GM18861 (cell line): ENCODE results near the gene IDE.
"Not testable (repeated sequence)": the region's sequence is repeated elsewhere in the genome, so short reads cannot be mapped to it uniquely, and the experiment has no call there.

ENCODE experiments used
- ATAC-seq: cut with Tn5 transposase; IDR thresholded peaks from one replicate; pipeline ENCODE4 v1.9.1; 2021; ENCODE audit not compliant: unreplicated experiment

IDE gene

GRCh38 chr10:92420546-92421275 lies 153.2 kb downstream of the IDE start:
- ATAC-seq, result no peak

GRCh38 chr10:92419740-92420545 lies 153.9 kb downstream of the IDE start:
- no peak for ATAC-seq

- ATAC-seq, result no peak
Measured at GRCh38 chr10:92418891-92419290, 155.0 kb downstream of the IDE start.

DNA sequence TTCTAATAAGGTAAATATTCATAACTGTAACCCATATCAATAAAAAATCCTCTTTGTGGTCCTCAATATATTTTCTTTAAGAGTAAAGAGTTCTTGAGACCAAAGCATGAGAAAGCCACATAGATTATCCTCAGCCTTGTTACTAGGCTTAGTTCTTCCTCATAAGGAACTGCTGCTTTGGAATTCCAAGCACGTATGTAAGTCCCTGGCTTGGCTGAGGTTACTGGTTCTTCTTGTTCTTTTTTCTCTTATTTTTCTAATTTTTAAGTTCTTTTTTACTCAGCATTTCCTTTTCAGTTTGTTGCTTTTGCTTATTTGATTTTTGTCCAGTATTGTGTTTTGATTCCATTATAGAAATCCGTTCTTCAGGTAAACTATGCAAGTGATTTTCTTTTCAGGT lies 155.7 kb downstream of the IDE start:
- no peak for ATAC-seq

GRCh38 chr10:92413519-92413918 lies 160.4 kb downstream of the IDE start:
- ATAC-seq, result no peak

DNA sequence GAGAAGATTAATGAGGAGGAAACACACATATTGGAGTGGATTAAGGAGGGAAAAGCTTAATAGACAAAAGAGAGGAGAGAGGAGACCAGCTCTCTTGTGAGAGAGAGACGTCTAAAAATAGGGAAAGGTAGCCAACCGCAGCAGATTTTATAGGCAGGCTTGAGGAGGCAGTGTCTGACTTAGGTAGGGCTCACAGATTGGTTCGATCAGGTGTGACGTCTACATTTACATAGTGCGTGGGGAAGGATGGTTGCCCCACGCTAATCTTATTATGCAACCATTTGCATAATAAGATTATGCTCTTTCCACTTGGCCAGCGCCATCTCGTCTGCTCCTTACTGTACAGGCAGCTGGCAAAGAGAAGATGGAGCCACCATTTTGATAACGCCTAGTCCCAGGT lies 160.9 kb downstream of the IDE start:
- no peak for ATAC-seq

GRCh38 chr10:92411406-92411805 lies 162.5 kb downstream of the IDE start:
- ATAC-seq, result no peak

- no peak for ATAC-seq
Measured at GRCh38 chr10:92410501-92410900, 163.4 kb downstream of the IDE start.

GRCh38 chr10:92408017-92408361 lies 165.9 kb downstream of the IDE start:
- ATAC-seq, result no peak

- no peak for ATAC-seq
Measured at GRCh38 chr10:92407305-92408016, 166.4 kb downstream of the IDE start.

- ATAC-seq, result no peak
Measured at GRCh38 chr10:92405419-92405924, 168.4 kb downstream of the IDE start.

- ATAC-seq, result no peak
Measured at GRCh38 chr10:92404612-92405418, 169.1 kb downstream of the IDE start.

DNA sequence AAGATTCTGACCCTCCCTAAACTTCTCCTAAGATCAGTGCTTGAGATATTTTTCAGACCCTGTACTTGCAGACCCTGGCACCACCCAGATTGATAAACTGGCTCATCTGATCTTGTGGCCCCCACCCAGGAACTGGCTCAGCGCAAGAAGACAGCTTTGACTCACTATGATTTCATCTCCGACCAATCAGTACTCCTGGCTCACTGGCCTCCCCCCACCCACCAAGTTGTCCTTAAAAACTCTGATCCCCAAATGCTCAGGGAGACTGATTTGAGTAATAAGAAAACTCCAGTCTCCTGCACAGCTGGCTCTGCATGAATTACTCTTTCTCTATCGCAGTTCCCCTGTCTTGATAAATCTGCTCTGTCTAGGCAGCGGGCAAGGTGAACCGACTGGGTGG lies 171.7 kb downstream of the IDE start:
- ATAC-seq, result not testable (repeated sequence)
